Suppressor macrophage treated with lipopolysaccharide for 1 hour (primary cell): ENCODE data around the gene PTPRN2.
A peak's percentile ranks its signal among the peaks of the same experiment; 100 is the strongest.

ENCODE experiments used
- DNase-seq, 3 donors: peaks; one replicate each; pipeline ENCODE4 v3.0.0-alpha.2; 2020 to 2022

PTPRN2 gene

GRCh38 chr7:158361326-158361946 lies 226.2 kb downstream of the PTPRN2 start:
- DNase-seq = peak in 1 of 3 donors; percentile 5

- DNase-seq = peak in 1 of 3 donors; percentile 5
These were observed 228.5 kb downstream of the PTPRN2 start for GRCh38 chr7:158358926-158359645.

GRCh38 chr7:158357898-158358821 lies 229.5 kb downstream of the PTPRN2 start:
- peak in 1 of 3 donors; percentile 10 for DNase-seq

GRCh38 chr7:158357106-158357897 lies 230.3 kb downstream of the PTPRN2 start:
- no peak for DNase-seq

GRCh38 chr7:158356454-158356853 lies 231.2 kb downstream of the PTPRN2 start:
- DNase-seq = peak in 1 of 3 donors; percentile 1

GRCh38 chr7:158355456-158356065 lies 232.1 kb downstream of the PTPRN2 start:
- DNase-seq = peak in 1 of 3 donors; percentile 8

- DNase-seq = no peak
These were observed 232.8 kb downstream of the PTPRN2 start for GRCh38 chr7:158354861-158355260.

- DNase-seq = peak; percentile 31 to 38 (median 34)
These were observed 233.7 kb downstream of the PTPRN2 start for GRCh38 chr7:158353606-158354570.

- peak in 1 of 3 donors; percentile 8 for DNase-seq
These were observed 235.5 kb downstream of the PTPRN2 start for GRCh38 chr7:158351899-158352729.

GRCh38 chr7:158351481-158351880 lies 236.1 kb downstream of the PTPRN2 start:
- DNase-seq = peak in 1 of 3 donors; percentile 15

GRCh38 chr7:158351051-158351450 lies 236.6 kb downstream of the PTPRN2 start:
- DNase-seq = peak in 1 of 3 donors; percentile 15

- peak in 1 of 3 donors; percentile 16 for DNase-seq
These were observed 237.3 kb downstream of the PTPRN2 start for GRCh38 chr7:158350166-158350900.

- DNase-seq = peak in 1 of 3 donors; percentile 12
These were observed 239.2 kb downstream of the PTPRN2 start for GRCh38 chr7:158348446-158348845.

- DNase-seq = peak in 1 of 3 donors; percentile 15
These were observed 239.6 kb downstream of the PTPRN2 start for GRCh38 chr7:158348039-158348438.

GRCh38 chr7:158345731-158346130 lies 241.9 kb downstream of the PTPRN2 start:
- DNase-seq = no peak

GRCh38 chr7:158344706-158345300 lies 242.8 kb downstream of the PTPRN2 start:
- no peak for DNase-seq

GRCh38 chr7:158343936-158344455 lies 243.6 kb downstream of the PTPRN2 start:
- DNase-seq = no peak

GRCh38 chr7:158343526-158343925 lies 244.1 kb downstream of the PTPRN2 start:
- DNase-seq = peak in 1 of 3 donors; percentile 6
